HepG2 (cell line): ENCODE results near the gene NANOG. TPM values are rescaled to one million over a fixed set of nuclear protein-coding genes. Genes with fewer than 3 reads are reported as not detected.

Experiments used
- ATAC-seq: fragments of 200-7000 bp; cut with Tn5 transposase; 3 replicates; pipeline ENCODE4 v1.9.1; 2020; ENCODE audit warnings: mild to moderate bottlenecking, moderate library complexity
- BruUV-seq: library from RNA; stranded (reverse); fragments of 400-500 nt; replicated peaks from 2 replicates; lab custom pipeline; 2021; lab: Mats Ljungman, UMichigan
- CTCF ChIA-PET: fragments of 300-600 bp; formaldehyde crosslinking; extraction: SDS; loops from one replicate; lab custom pipeline; 2021; ENCODE audit warnings: low total read pairs, inconsistent platforms, low intra/inter-chr PET ratio; lab: Yijun Ruan, JAX
- POLR2A ChIA-PET: fragments of 350-600 bp; sonication (Branson Sonifier 250); formaldehyde crosslinking; loops from one replicate; lab custom pipeline; 2020; ENCODE audit warnings: antibody characterized with exemption, inconsistent platforms; lab: Yijun Ruan, JAX
- DNase-seq: peaks from one replicate; pipeline ENCODE4 v3.0.0-alpha.2; 2015; ENCODE audit warnings: low spot score
- FAIRE-seq: peaks from 3 replicates; lab custom pipeline; 2011; peaks lifted over from hg19 to GRCh38; lab: Jason Lieb, UNC
- H2AFZ ChIP-seq: one replicate; pipeline ENCODE4 v1.6.1; 2011; ENCODE audit warnings: low read length, inconsistent platforms
- H3K27ac ChIP-seq: fragments of 300-600 bp; 3 replicates; pipeline ENCODE4 v1.8.0; 2011; ENCODE audit warnings: mixed run types, mild to moderate bottlenecking, mixed read lengths, low read length, inconsistent platforms; ENCODE audit not compliant: insufficient read depth; ENCODE audit errors: extremely low read length
- H3K27me3 ChIP-seq, 2 experiments: fragments of 200-600 bp in 1 of 2; 2 replicates in 1 of 2; 3 replicates in 1 of 2; pipeline versions ENCODE4 v1.6.0 to v1.8.0; 2011; ENCODE audit warnings: low read length in 2 of 2, mild to moderate bottlenecking in 2 of 2, moderate library complexity in 2 of 2, inconsistent platforms in 1 of 2; ENCODE audit not compliant: insufficient read depth in 2 of 2, control insufficient read depth in 1 of 2
- H3K36me3 ChIP-seq, 2 experiments: fragments of 200-600 bp in 1 of 2; replicated peaks in 1 of 2; 2 replicates in 1 of 2; 3 replicates in 1 of 2; pipeline versions ENCODE4 v1.5.1 to v1.8.0; 2011; ENCODE audit warnings: low read length in 2 of 2, inconsistent platforms in 1 of 2; ENCODE audit not compliant: insufficient read depth in 2 of 2, control insufficient read depth in 1 of 2
- H3K4me1 ChIP-seq: 2 replicates; pipeline ENCODE4 v1.5.1; 2012; ENCODE audit warnings: low read length, inconsistent platforms; ENCODE audit not compliant: insufficient read depth
- H3K4me2 ChIP-seq: 2 replicates; pipeline ENCODE4 v1.6.0; 2011; ENCODE audit warnings: low read depth, low read length, inconsistent platforms
- H3K4me3 ChIP-seq, 3 experiments: fragments of 200-600 bp in 1 of 3; sonication (generic), shearing (Covaris generic) in 1 of 3; replicated peaks in 1 of 3; 2 replicates each; pipeline ENCODE4 v1.5.1; 2011 to 2016; ENCODE audit warnings: low read length in 3 of 3, inconsistent platforms in 2 of 3, low read depth in 2 of 3, mild to moderate bottlenecking in 2 of 3, control low read depth in 1 of 3, mixed read lengths in 1 of 3; ENCODE audit not compliant: insufficient read depth in 1 of 3
- H3K79me2 ChIP-seq: one replicate; pipeline ENCODE4 v1.6.1; 2011; ENCODE audit warnings: low read length, inconsistent platforms; ENCODE audit not compliant: insufficient read depth
- H3K9ac ChIP-seq: 2 replicates; pipeline ENCODE4 v1.6.0; 2011; ENCODE audit warnings: mild to moderate bottlenecking, low read depth, low read length, inconsistent platforms; ENCODE audit not compliant: insufficient read depth
- H3K9me3 ChIP-seq: 2 replicates; pipeline ENCODE4 v1.5.1; 2012; ENCODE audit warnings: mild to moderate bottlenecking, low read length
- H4K20me1 ChIP-seq: 2 replicates; pipeline ENCODE4 v1.6.0; 2011; ENCODE audit warnings: inconsistent platforms, mild to moderate bottlenecking, low read length, moderate library complexity; ENCODE audit not compliant: insufficient read depth
- CENPX ChIP-seq: sonication (generic); formaldehyde crosslinking; IDR thresholded peaks from 2 replicates; pipeline ENCODE4 v1.9.0; 2021; ENCODE audit warnings: mild to moderate bottlenecking, missing genetic modification reagents, moderate library complexity
- ELF4 ChIP-seq: sonication (generic); formaldehyde crosslinking; IDR thresholded peaks from 2 replicates; pipeline ENCODE4 v1.5.0; 2020; ENCODE audit warnings: missing genetic modification reagents, mild to moderate bottlenecking, moderate library complexity, borderline replicate concordance
- ETV5 ChIP-seq: IDR thresholded peaks from 2 replicates; pipeline ENCODE4 v1.6.1; 2018; ENCODE audit warnings: missing biosample characterization, missing genetic modification reagents, inconsistent platforms, borderline replicate concordance
- ISL2 ChIP-seq: sonication (generic); formaldehyde crosslinking; IDR thresholded peaks from 2 replicates; pipeline ENCODE4 v1.5.0; 2020; ENCODE audit warnings: missing genetic modification reagents
- MXI1 ChIP-seq: IDR thresholded peaks from 3 replicates; pipeline ENCODE4 v1.6.1; 2012; ENCODE audit warnings: low read depth, low read length, inconsistent platforms, borderline replicate concordance
- POLR2AphosphoS2 ChIP-seq: IDR thresholded peaks from 2 replicates; pipeline ENCODE4 v1.6.1; 2011; ENCODE audit warnings: low read depth, low read length, improper control_type of control experiment
- RFXAP ChIP-seq: sonication (generic); formaldehyde crosslinking; IDR thresholded peaks from 2 replicates; pipeline ENCODE4 v1.4.0; 2020; ENCODE audit warnings: missing genetic modification reagents, borderline replicate concordance
- SETDB1 ChIP-seq: sonication (generic); formaldehyde crosslinking; IDR thresholded peaks from 2 replicates; pipeline ENCODE4 v1.5.1; 2020; ENCODE audit warnings: missing genetic modification reagents, mild to moderate bottlenecking, borderline replicate concordance
- SNAPC5 ChIP-seq: sonication (generic); formaldehyde crosslinking; IDR thresholded peaks from 2 replicates; pipeline ENCODE4 v1.8.1; 2023; ENCODE audit warnings: mild to moderate bottlenecking, missing genetic modification reagents, borderline replicate concordance
- SOX5 ChIP-seq: IDR thresholded peaks from 2 replicates; pipeline ENCODE4 v1.6.1; 2016; ENCODE audit warnings: borderline replicate concordance
- TAF15 ChIP-seq: fragments of 200-400 bp; formaldehyde crosslinking; IDR thresholded peaks from one replicate; pipeline ENCODE4 v1.6.1; 2018; ENCODE audit warnings: mild to moderate bottlenecking, low read depth, low read length; ENCODE audit not compliant: poor library complexity, severe bottlenecking
- ZFAT ChIP-seq: sonication (generic); formaldehyde crosslinking; conservative IDR thresholded peaks from 2 replicates; pipeline ENCODE4 v1.8.1; 2023; ENCODE audit warnings: missing genetic modification reagents, inconsistent platforms
- ZNF382 ChIP-seq: sonication (generic); formaldehyde crosslinking; IDR thresholded peaks from 2 replicates; pipeline ENCODE4 v1.5.0; 2020; ENCODE audit warnings: missing genetic modification reagents, mild to moderate bottlenecking, borderline replicate concordance
- ZNF788 ChIP-seq: sonication (generic); formaldehyde crosslinking; IDR thresholded peaks from 2 replicates; pipeline ENCODE4 v1.5.0; 2020; ENCODE audit warnings: mild to moderate bottlenecking, missing genetic modification reagents, borderline replicate concordance
- ZNF839 ChIP-seq: sonication (generic); formaldehyde crosslinking; IDR thresholded peaks from 2 replicates; pipeline ENCODE4 v1.4.0; 2020; ENCODE audit warnings: missing genetic modification reagents, mild to moderate bottlenecking, borderline replicate concordance
- WGBS: methylation state at CpG from one replicate; pipeline ENCODE4 v1.1.6; 2017; ENCODE audit warnings: low lambda C conversion rate; 5-methylcytosine and 5-hydroxymethylcytosine counted together
- in situ Hi-C: cut with HindIII; loops from 2 replicates; pipeline ENCODE4 v1.10.0; 2017; ENCODE audit warnings: low pct_unique_long_range_greater_than_20kb; ENCODE audit not compliant: extremely low pct_ligation_motif_present
- intact Hi-C: fragments of 100-400 bp; cut with micrococcal nuclease; formaldehyde crosslinking; loops from one replicate; pipeline ENCODE4 v1.10.0; 2022; ENCODE audit not compliant: unreplicated experiment
- polyA plus RNA-seq, 8 experiments: library from polyadenylated mRNA; depleted of rRNA in 3 of 8; stranded (reverse) in 7 of 8; unstranded in 1 of 8; fragments of >200 nt; fragmentation: Illumina TruSeq in 4 of 8; extraction: Trizol in 4 of 8; gene quantifications; 2 replicates each; pipeline versions ENCODE4 v1.2.1 to v1.2.3, GENCODE V29; 2011 to 2016; ENCODE audit warnings: low read depth in 4 of 8, missing spikeins in 1 of 8, mixed read lengths in 1 of 8; ENCODE audit not compliant: insufficient read depth in 1 of 8
- total RNA-seq, 5 experiments: library from RNA; depleted of rRNA; stranded (reverse); fragments of >200 nt; fragmentation: Illumina TruSeq; extraction: Trizol; gene quantifications; 2 replicates each; pipeline ENCODE4 v1.2.3, GENCODE V29; 2016; ENCODE audit warnings: low read depth in 1 of 5
- TF ChIP-seq, protein P1 (sequence below): IDR thresholded peaks from 2 replicates; pipeline ENCODE4 v1.6.1; 2016; ENCODE audit warnings: low read depth
- TF ChIP-seq, protein P2 (sequence below): sonication (generic); formaldehyde crosslinking; IDR thresholded peaks from 2 replicates; pipeline ENCODE4 v1.5.0; 2020; ENCODE audit warnings: missing genetic modification reagents

NANOG gene
- total and polyA plus RNA-seq, 2 of the 13 experiments (the other 11 are each of a cell fraction or from before 2014, with no cell fraction given) = 0.04 to 0.24 TPM

- POLR2A ChIA-PET = no interaction called here
- FAIRE-seq = no peak
- BruUV-seq = no TSS peak
Measured at GRCh38 chr12:7793211-7793610, 4.0 kb downstream of the NANOG start.

More at GRCh38 chr12:7793211-7793610, 4.0 kb downstream of the NANOG start:
- CTCF ChIA-PET = no interaction called here
- H3K9me3 ChIP-seq = no peaks in the 10 kb centered on the region
- no peak for ATAC-seq
- no peaks in the 10 kb centered on the region for H4K20me1 ChIP-seq
- in situ Hi-C loops = no loop called here
- TF ChIP-seq MXI1 = no peak
- no peak for TF ChIP-seq ELF4
- TF ChIP-seq, protein P1, sequence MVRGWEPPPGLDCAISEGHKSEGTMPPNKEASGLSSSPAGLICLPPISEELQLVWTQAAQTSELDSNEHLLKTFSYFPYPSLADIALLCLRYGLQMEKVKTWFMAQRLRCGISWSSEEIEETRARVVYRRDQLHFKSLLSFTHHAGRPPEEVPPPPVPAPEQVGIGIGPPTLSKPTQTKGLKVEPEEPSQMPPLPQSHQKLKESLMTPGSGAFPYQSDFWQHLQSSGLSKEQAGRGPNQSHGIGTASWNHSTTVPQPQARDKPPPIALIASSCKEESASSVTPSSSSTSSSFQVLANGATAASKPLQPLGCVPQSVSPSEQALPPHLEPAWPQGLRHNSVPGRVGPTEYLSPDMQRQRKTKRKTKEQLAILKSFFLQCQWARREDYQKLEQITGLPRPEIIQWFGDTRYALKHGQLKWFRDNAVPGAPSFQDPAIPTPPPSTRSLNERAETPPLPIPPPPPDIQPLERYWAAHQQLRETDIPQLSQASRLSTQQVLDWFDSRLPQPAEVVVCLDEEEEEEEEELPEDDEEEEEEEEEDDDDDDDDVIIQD (CRISPR knock-in tag) = no peak
- no peak for TF ChIP-seq ZFAT (CRISPR knock-in tag)
- TF ChIP-seq, protein P2, sequence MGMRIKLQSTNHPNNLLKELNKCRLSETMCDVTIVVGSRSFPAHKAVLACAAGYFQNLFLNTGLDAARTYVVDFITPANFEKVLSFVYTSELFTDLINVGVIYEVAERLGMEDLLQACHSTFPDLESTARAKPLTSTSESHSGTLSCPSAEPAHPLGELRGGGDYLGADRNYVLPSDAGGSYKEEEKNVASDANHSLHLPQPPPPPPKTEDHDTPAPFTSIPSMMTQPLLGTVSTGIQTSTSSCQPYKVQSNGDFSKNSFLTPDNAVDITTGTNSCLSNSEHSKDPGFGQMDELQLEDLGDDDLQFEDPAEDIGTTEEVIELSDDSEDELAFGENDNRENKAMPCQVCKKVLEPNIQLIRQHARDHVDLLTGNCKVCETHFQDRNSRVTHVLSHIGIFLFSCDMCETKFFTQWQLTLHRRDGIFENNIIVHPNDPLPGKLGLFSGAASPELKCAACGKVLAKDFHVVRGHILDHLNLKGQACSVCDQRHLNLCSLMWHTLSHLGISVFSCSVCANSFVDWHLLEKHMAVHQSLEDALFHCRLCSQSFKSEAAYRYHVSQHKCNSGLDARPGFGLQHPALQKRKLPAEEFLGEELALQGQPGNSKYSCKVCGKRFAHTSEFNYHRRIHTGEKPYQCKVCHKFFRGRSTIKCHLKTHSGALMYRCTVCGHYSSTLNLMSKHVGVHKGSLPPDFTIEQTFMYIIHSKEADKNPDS = no peak
- no peak for TF ChIP-seq TAF15
- TF ChIP-seq ZNF839 = no peak
- TF ChIP-seq ISL2 (CRISPR knock-in tag) = no peak
- TF ChIP-seq SOX5 (CRISPR knock-in tag) = no peak
- TF ChIP-seq RFXAP (CRISPR knock-in tag) = no peak
- TF ChIP-seq CENPX (CRISPR knock-in tag) = no peak
- TF ChIP-seq SNAPC5 (CRISPR knock-in tag) = no peak
- TF ChIP-seq ETV5 (CRISPR knock-in tag) = no peak
- no peak for TF ChIP-seq ZNF382
- no peak for TF ChIP-seq ZNF788 (CRISPR knock-in tag)
- no peak for TF ChIP-seq SETDB1
- TF ChIP-seq POLR2AphosphoS2 = no peak
- no peak overlapping the region for H3K27ac ChIP-seq
- H3K4me3 ChIP-seq = no peak overlapping the region
- intact Hi-C loops = no loop called here
- no peaks in the 10 kb centered on the region for H3K79me2 ChIP-seq
- H3K36me3 ChIP-seq = no peaks in the 10 kb centered on the region
- no peak overlapping the region for H3K4me2 ChIP-seq
- 52% methylated on average over 3 of the region's 3 CpGs for WGBS
- H3K27me3 ChIP-seq = peaks cover 1 to 9% of the 10 kb centered on the region in 2 experiments; a peak in 2 of 5 replicates
- no peak overlapping the region for H2AFZ ChIP-seq
- peaks cover 12% of the 10 kb centered on the region for H3K4me1 ChIP-seq
- H3K9ac ChIP-seq = no peak overlapping the region
- no peak for DNase-seq
